H9 (cell line): ENCODE measurements around the gene AJUBA. TPM values are rescaled to one million over a fixed set of nuclear protein-coding genes. Genes with fewer than 3 reads are reported as not detected.

ENCODE experiments used
- DNase-seq: peaks from one replicate; pipeline ENCODE4 v3.0.0-alpha.2; 2017
- H2AFZ ChIP-seq: one replicate; pipeline ENCODE4 v1.6.1; 2013; ENCODE audit warnings: mild to moderate bottlenecking, low read length, control low read depth, moderate library complexity
- H2AK5ac ChIP-seq: 2 replicates; pipeline ENCODE4 v1.6.1; 2013; ENCODE audit warnings: low read length, control low read depth, mixed read lengths; ENCODE audit not compliant: insufficient read length
- H2BK120ac ChIP-seq: one replicate; pipeline ENCODE4 v1.6.1; 2013; ENCODE audit warnings: low read depth, mild to moderate bottlenecking, low read length, control low read depth, inconsistent platforms; ENCODE audit not compliant: poor library complexity, severe bottlenecking
- H2BK12ac ChIP-seq: 2 replicates; pipeline ENCODE4 v1.6.1; 2013; ENCODE audit warnings: low read length, control low read depth, mixed read lengths, low read depth; ENCODE audit not compliant: insufficient read length
- H2BK15ac ChIP-seq: 2 replicates; pipeline ENCODE4 v1.6.1; 2013; ENCODE audit warnings: low read depth, low read length, control low read depth
- H2BK20ac ChIP-seq: one replicate; pipeline ENCODE4 v1.6.1; 2013; ENCODE audit warnings: low read depth, mild to moderate bottlenecking, low read length, control low read depth, inconsistent platforms; ENCODE audit not compliant: poor library complexity, severe bottlenecking
- H2BK5ac ChIP-seq: 2 replicates; pipeline ENCODE4 v1.6.1; 2013; ENCODE audit warnings: low read length, control low read depth, mixed read lengths; ENCODE audit not compliant: insufficient read length
- H3K14ac ChIP-seq: 2 replicates; pipeline ENCODE4 v1.6.1; 2013; ENCODE audit warnings: low read length, control low read depth; ENCODE audit not compliant: insufficient read depth
- H3K18ac ChIP-seq: 2 replicates; pipeline ENCODE4 v1.6.1; 2013; ENCODE audit warnings: low read depth, mild to moderate bottlenecking, mixed read lengths, low read length, control low read depth; ENCODE audit not compliant: insufficient read length
- H3K23ac ChIP-seq: 2 replicates; pipeline ENCODE4 v1.6.1; 2013; ENCODE audit warnings: low read length, control low read depth, mixed read lengths, low read depth; ENCODE audit not compliant: insufficient read length
- H3K23me2 ChIP-seq: 2 replicates; pipeline ENCODE4 v1.6.1; 2013; ENCODE audit warnings: low read depth, mild to moderate bottlenecking, mixed read lengths, low read length, control low read depth; ENCODE audit not compliant: insufficient read length, poor library complexity, severe bottlenecking
- H3K27ac ChIP-seq: 2 replicates; pipeline ENCODE4 v1.5.1; 2013; ENCODE audit warnings: low read length, control low read depth, mixed read lengths, low read depth; ENCODE audit not compliant: insufficient read length
- H3K27me3 ChIP-seq: 2 replicates; pipeline ENCODE4 v1.6.1; 2013; ENCODE audit warnings: low read length, control low read depth, inconsistent platforms; ENCODE audit not compliant: insufficient read depth
- H3K4ac ChIP-seq: 2 replicates; pipeline ENCODE4 v1.6.1; 2013; ENCODE audit warnings: low read depth, mild to moderate bottlenecking, control low read depth, inconsistent platforms, low read length, moderate library complexity
- H3K4me1 ChIP-seq: 2 replicates; pipeline ENCODE4 v1.6.1; 2013; ENCODE audit warnings: low read length, control low read depth, inconsistent platforms; ENCODE audit not compliant: insufficient read depth
- H3K4me2 ChIP-seq: 2 replicates; pipeline ENCODE4 v1.6.1; 2013; ENCODE audit warnings: low read length, control low read depth, mixed read lengths; ENCODE audit not compliant: insufficient read length, insufficient read depth
- H3K56ac ChIP-seq: 2 replicates; pipeline ENCODE4 v1.6.1; 2013; ENCODE audit warnings: low read depth, mild to moderate bottlenecking, mixed read lengths, low read length, control low read depth; ENCODE audit not compliant: insufficient read length
- H3K79me1 ChIP-seq: 2 replicates; pipeline ENCODE4 v1.6.1; 2013; ENCODE audit warnings: low read depth, mild to moderate bottlenecking, moderate library complexity, low read length, control low read depth, inconsistent platforms; ENCODE audit not compliant: insufficient read depth, poor library complexity, severe bottlenecking
- H3K79me2 ChIP-seq: 2 replicates; pipeline ENCODE4 v1.6.1; 2013; ENCODE audit warnings: low read length, control low read depth, inconsistent platforms; ENCODE audit not compliant: insufficient read depth
- H3K9ac ChIP-seq: 2 replicates; pipeline ENCODE4 v1.6.1; 2013; ENCODE audit warnings: low read length, control low read depth, mixed read lengths; ENCODE audit not compliant: insufficient read length; ENCODE audit errors: extremely low read depth
- H3K9me3 ChIP-seq: one replicate; pipeline ENCODE4 v1.6.1; 2013; ENCODE audit warnings: low read depth, low read length, inconsistent platforms; ENCODE audit not compliant: control insufficient read depth
- H3T11ph ChIP-seq: one replicate; pipeline ENCODE4 v1.6.1; 2013; ENCODE audit warnings: mild to moderate bottlenecking, low read length, control low read depth, inconsistent platforms
- H4K20me1 ChIP-seq: one replicate; pipeline ENCODE4 v1.6.1; 2013; ENCODE audit not compliant: control insufficient read depth, insufficient read length, insufficient read depth
- H4K5ac ChIP-seq: 2 replicates; pipeline ENCODE4 v1.6.1; 2013; ENCODE audit warnings: low read depth, mild to moderate bottlenecking, mixed read lengths, low read length, control low read depth; ENCODE audit not compliant: insufficient read length
- H4K8ac ChIP-seq: replicated peaks from 2 replicates; pipeline ENCODE4 v1.6.1; 2013; ENCODE audit warnings: low read length, control low read depth, mixed read lengths, low read depth; ENCODE audit not compliant: insufficient read length
- H4K91ac ChIP-seq: 2 replicates; pipeline ENCODE4 v1.6.1; 2013; ENCODE audit warnings: low read depth, mild to moderate bottlenecking, moderate library complexity, mixed read lengths, low read length, control low read depth; ENCODE audit not compliant: insufficient read length
- H3K27ac Mint-ChIP-seq, 3 experiments: 2 replicates in 2 of 3; 3 replicates in 1 of 3; pipeline ENCODE4 v1.8.0; 2020 to 2021; ENCODE audit warnings: mixed read lengths in 3 of 3, mild to moderate bottlenecking in 1 of 3, moderate library complexity in 1 of 3
- H3K27me3 Mint-ChIP-seq: 2 replicates; pipeline ENCODE4 v1.8.0; 2021; ENCODE audit warnings: low read depth, mild to moderate bottlenecking, moderate library complexity, mixed read lengths
- H3K36me3 Mint-ChIP-seq, 3 experiments: 2 replicates in 2 of 3; 3 replicates in 1 of 3; pipeline ENCODE4 v1.8.0; 2020 to 2021; ENCODE audit warnings: low read depth in 3 of 3, mixed read lengths in 3 of 3; ENCODE audit not compliant: insufficient read depth in 1 of 3
- H3K4me1 Mint-ChIP-seq, 2 experiments: 2 replicates each; pipeline ENCODE4 v1.8.0; 2020; ENCODE audit warnings: mixed read lengths in 2 of 2
- H3K4me3 Mint-ChIP-seq, 2 experiments: 2 replicates in 1 of 2; 3 replicates in 1 of 2; pipeline ENCODE4 v1.8.0; 2020 to 2021; ENCODE audit warnings: mild to moderate bottlenecking in 2 of 2, mixed read lengths in 2 of 2, moderate library complexity in 1 of 2
- H3K9me3 Mint-ChIP-seq, 2 experiments: 2 replicates in 1 of 2; 3 replicates in 1 of 2; pipeline ENCODE4 v1.8.0; 2020; ENCODE audit warnings: mild to moderate bottlenecking in 2 of 2, mixed read lengths in 2 of 2, moderate library complexity in 1 of 2
- CTCF ChIP-seq: fragments of 200-600 bp; sonication (generic); conservative IDR thresholded peaks from 3 replicates; pipeline ENCODE4 v1.8.0; 2021; ENCODE audit warnings: antibody characterized with exemption, mild to moderate bottlenecking
- WGBS: extraction: QIAGEN DNeasy Blood & Tissue Kit; methylation state at CpG from one replicate; pipeline ENCODE4 v1.1.7; 2013; ENCODE audit warnings: missing lambda C conversion rate, low lambda C conversion rate, mixed read lengths; ENCODE audit not compliant: insufficient read length; ENCODE audit errors: extremely low coverage; 5-methylcytosine and 5-hydroxymethylcytosine counted together
- total RNA-seq: library from RNA; stranded (reverse); gene quantifications from 2 replicates; pipeline ENCODE4 v1.2.1, GENCODE V29; 2021

AJUBA gene
- total RNA-seq, 1 experiment from 2014 or later = 44.9 TPM

DNA sequence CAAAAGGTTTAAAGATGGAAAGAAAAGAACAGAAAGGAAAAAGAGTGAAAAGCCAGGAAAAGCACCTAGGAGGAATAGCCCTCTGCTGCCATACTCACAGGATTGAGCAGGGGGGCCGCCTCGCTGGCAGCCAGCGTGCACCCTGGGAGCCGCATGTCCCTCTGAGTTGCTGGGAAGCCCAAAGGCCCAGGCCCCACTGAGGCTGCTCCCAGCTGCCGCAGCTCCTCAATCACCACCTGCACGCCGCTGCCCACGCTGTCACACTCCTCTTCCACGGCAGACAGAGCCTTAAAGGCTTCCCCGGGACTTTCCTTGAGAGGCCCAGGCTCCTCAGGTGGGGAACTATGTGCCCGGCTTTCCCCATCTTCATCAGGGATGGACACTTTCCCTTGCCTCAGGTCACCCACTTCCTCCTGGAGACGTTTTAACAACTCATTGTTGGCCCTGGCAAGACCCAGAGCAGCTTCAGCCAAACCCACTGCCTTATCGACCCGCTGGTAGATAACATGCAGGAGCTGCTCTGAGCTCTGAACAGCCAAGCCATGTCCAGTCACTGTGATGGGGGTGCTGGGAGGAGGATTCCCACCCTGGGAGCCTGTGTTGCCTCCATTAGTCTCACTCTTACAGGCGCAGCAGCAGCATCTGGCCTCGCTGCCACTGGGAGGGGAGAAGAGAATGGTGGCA is 16.1 kb upstream of the AJUBA start:
- WGBS = no CpG with 5 or more reads among the region's 16 CpGs
- Mint-ChIP-seq H3K36me3 (no peaks in the 10 kb centered on the region), H3K4me3 (no peak overlapping the region), H3K27me3 (no peaks in the 10 kb centered on the region), H3K27ac (no peak overlapping the region), H3K4me1 (peaks cover 7 to 8% of the 10 kb centered on the region in 2 experiments), H3K9me3 (no peaks in the 10 kb centered on the region)
- no peaks in the 10 kb centered on the region for H3K23me2 ChIP-seq
- no peak overlapping the region for H4K5ac ChIP-seq
- no peak overlapping the region for H2BK12ac ChIP-seq
- H3K4me1 ChIP-seq = peaks cover 5% of the 10 kb centered on the region; the same call in 1 of the 2 replicates
- no peak overlapping the region for H2BK5ac ChIP-seq
- H3K4ac ChIP-seq = no peak overlapping the region
- H3K23ac ChIP-seq = no peak overlapping the region
- H4K20me1 ChIP-seq = no peaks in the 10 kb centered on the region
- H3T11ph ChIP-seq = no peak overlapping the region
- H3K27ac ChIP-seq = no peak overlapping the region
- no peak overlapping the region for H2BK120ac ChIP-seq
- no peaks in the 10 kb centered on the region for H3K79me2 ChIP-seq
- DNase-seq = no peak
- H2AFZ ChIP-seq = no peak overlapping the region
- H4K91ac ChIP-seq = no peak overlapping the region
- no peak overlapping the region for H3K4me2 ChIP-seq
- no peak overlapping the region for H2AK5ac ChIP-seq
- H4K8ac ChIP-seq = no peak overlapping the region
- no peak overlapping the region for H3K18ac ChIP-seq
- H3K14ac ChIP-seq = no peak overlapping the region; the same call in 1 of the 2 replicates
- no peaks in the 10 kb centered on the region for H3K27me3 ChIP-seq
- no peak for TF ChIP-seq CTCF
- H3K9ac ChIP-seq = no peak overlapping the region
- no peak overlapping the region for H3K56ac ChIP-seq
- no peak overlapping the region for H2BK15ac ChIP-seq
- H3K9me3 ChIP-seq = no peaks in the 10 kb centered on the region
- H3K79me1 ChIP-seq = no peaks in the 10 kb centered on the region
- H2BK20ac ChIP-seq = no peak overlapping the region
